HCT116 (cell line): ENCODE measurements around the gene FBXL2. TPM values are rescaled to one million over a fixed set of nuclear protein-coding genes. Genes with fewer than 3 reads are reported as not detected.

Experiments
- ATAC-seq: fragments of 200-7000 bp; cut with Tn5 transposase; 2 replicates; pipeline ENCODE4 v1.9.1; 2020; ENCODE audit warnings: mild to moderate bottlenecking, moderate library complexity
- BruUV-seq: library from RNA; stranded (reverse); fragments of 400-500 nt; replicated peaks from 2 replicates; lab custom pipeline; 2021; lab: Mats Ljungman, UMichigan
- CTCF ChIA-PET: fragments of 300-600 bp; sonication (Branson Sonifier 250); formaldehyde crosslinking; loops from one replicate; lab custom pipeline; 2021; ENCODE audit warnings: antibody characterized with exemption; lab: Charles Lee
- POLR2A ChIA-PET: fragments of 300-600, 350-600 bp; sonication (Branson Sonifier 250); formaldehyde crosslinking; loops from one replicate; lab custom pipeline; 2021; ENCODE audit warnings: antibody characterized with exemption; lab: Charles Lee
- RAD21 ChIA-PET, 2 experiments: fragments of 300-600 bp; sonication (Branson Sonifier 250); formaldehyde crosslinking; loops; one replicate each; lab custom pipeline; 2023; ENCODE audit warnings: low total read pairs in 2 of 2; ENCODE audit not compliant: uncharacterized antibody in 2 of 2, unreplicated experiment in 2 of 2, low non-redundant PET in 1 of 2; lab: Charles Lee
- DNase-seq: peaks from one replicate; pipeline ENCODE4 v3.0.0-alpha.2; 2010; ENCODE audit warnings: low read depth, low spot score
- H2AFZ ChIP-seq: fragments of 200-600 bp; shearing (Covaris generic), sonication (generic); 2 replicates; pipeline ENCODE4 v1.6.1; 2017; ENCODE audit warnings: low read depth, mixed run types, mixed read lengths, antibody characterized with exemption, low read length; ENCODE audit not compliant: poor library complexity, severe bottlenecking
- H3K27ac ChIP-seq: 2 replicates; pipeline ENCODE4 v1.5.1; 2012; ENCODE audit warnings: low read depth, low read length
- H3K27me3 ChIP-seq: fragments of 200-600 bp; sonication (generic); 2 replicates; pipeline ENCODE4 v1.6.1; 2016; ENCODE audit warnings: mixed run types, low read length, mixed read lengths; ENCODE audit not compliant: insufficient read depth
- H3K36me3 ChIP-seq, 2 experiments: fragments of 200-500 bp in 1 of 2; fragments of 200-600 bp in 1 of 2; sonication (Bioruptor generic) in 1 of 2; sonication (generic) in 1 of 2; 2 replicates each; pipeline versions ENCODE4 v1.5.1 to v1.6.1; 2014 to 2016; ENCODE audit warnings: low read length in 2 of 2, inconsistent platforms in 1 of 2, mixed read lengths in 1 of 2, mixed run types in 1 of 2; ENCODE audit not compliant: insufficient read depth in 2 of 2, control insufficient read depth in 1 of 2
- H3K4me1 ChIP-seq, 2 experiments: fragments of 200-600 bp in 1 of 2; sonication (generic) in 1 of 2; 2 replicates each; pipeline versions ENCODE4 v1.5.1 to v1.6.1; 2012 to 2017; ENCODE audit warnings: low read length in 2 of 2, inconsistent platforms in 1 of 2, mild to moderate bottlenecking in 1 of 2, mixed read lengths in 1 of 2, mixed run types in 1 of 2, moderate library complexity in 1 of 2; ENCODE audit not compliant: insufficient read depth in 2 of 2, control insufficient read depth in 1 of 2
- H3K4me2 ChIP-seq: fragments of 200-600 bp; sonication (generic); 2 replicates; pipeline ENCODE4 v1.6.1; 2017; ENCODE audit warnings: mixed run types, low read length, mixed read lengths
- H3K4me3 ChIP-seq, 2 experiments: fragments of 200-600 bp in 1 of 2; sonication (generic) in 1 of 2; replicated peaks in 1 of 2; 2 replicates each; pipeline ENCODE4 v1.5.1; 2011 to 2016; ENCODE audit warnings: low read length in 2 of 2, control low read depth in 1 of 2, low read depth in 1 of 2, mild to moderate bottlenecking in 1 of 2, mixed read lengths in 1 of 2, mixed run types in 1 of 2
- H3K79me2 ChIP-seq: fragments of 200-600 bp; sonication (generic); 2 replicates; pipeline ENCODE4 v1.6.1; 2017; ENCODE audit warnings: mild to moderate bottlenecking, mixed run types, low read length, moderate library complexity, mixed read lengths; ENCODE audit not compliant: insufficient read depth
- H3K9ac ChIP-seq: fragments of 200-600 bp; sonication (generic); 2 replicates; pipeline ENCODE4 v1.6.1; 2016; ENCODE audit warnings: low read length, mixed read lengths
- H3K9me2 ChIP-seq: fragments of 200-600 bp; sonication (generic), shearing (Covaris generic); 2 replicates; pipeline ENCODE4 v1.6.1; 2017; ENCODE audit warnings: mixed run types, mild to moderate bottlenecking, moderate library complexity; ENCODE audit not compliant: insufficient read depth
- H3K9me3 ChIP-seq, 2 experiments: fragments of 200-500 bp in 1 of 2; fragments of 200-600 bp in 1 of 2; sonication (Bioruptor generic) in 1 of 2; sonication (generic) in 1 of 2; 2 replicates each; pipeline ENCODE4 v1.6.1; 2014 to 2017; ENCODE audit warnings: low read length in 2 of 2, mixed read lengths in 2 of 2, inconsistent platforms in 1 of 2, low read depth in 1 of 2, mild to moderate bottlenecking in 1 of 2, mixed run types in 1 of 2, moderate library complexity in 1 of 2; ENCODE audit not compliant: control insufficient read depth in 1 of 2, insufficient read depth in 1 of 2
- H4K20me1 ChIP-seq: fragments of 200-600 bp; sonication (generic), shearing (Covaris generic); 2 replicates; pipeline ENCODE4 v1.6.1; 2017; ENCODE audit warnings: mixed run types, mild to moderate bottlenecking, moderate library complexity; ENCODE audit not compliant: insufficient read depth
- CBX3 ChIP-seq: IDR thresholded peaks from 2 replicates; pipeline ENCODE4 v1.6.1; 2012; ENCODE audit warnings: low read depth
- CTCF ChIP-seq, 3 experiments: fragments of 200-600 bp in 1 of 3; sonication (generic) in 1 of 3; IDR thresholded peaks in 2 of 3; conservative IDR thresholded peaks in 1 of 3; 2 replicates each; pipeline ENCODE4 v1.5.1; 2012 to 2017; ENCODE audit warnings: low read depth in 2 of 3, low read length in 2 of 3, antibody characterized with exemption in 1 of 3, borderline replicate concordance in 1 of 3, control low read depth in 1 of 3, mild to moderate bottlenecking in 1 of 3, mixed read lengths in 1 of 3, mixed run types in 1 of 3, moderate library complexity in 1 of 3; ENCODE audit not compliant: insufficient read depth in 1 of 3
- EGR1 ChIP-seq: IDR thresholded peaks from 2 replicates; pipeline ENCODE4 v1.6.1; 2012; ENCODE audit warnings: low read depth
- ELF1 ChIP-seq: IDR thresholded peaks from 2 replicates; pipeline ENCODE4 v1.6.1; 2012; ENCODE audit warnings: low read depth, borderline replicate concordance
- EZH2 ChIP-seq: fragments of 200-600 bp; sonication (generic); IDR thresholded peaks from 2 replicates; pipeline ENCODE4 v1.6.1; 2017; ENCODE audit warnings: antibody characterized with exemption, mixed run types
- EZH2phosphoT487 ChIP-seq: fragments of 200-600 bp; IDR thresholded peaks from 2 replicates; pipeline ENCODE4 v1.6.1; 2018; ENCODE audit warnings: antibody characterized with exemption, borderline replicate concordance
- FOSL1 ChIP-seq: IDR thresholded peaks from 2 replicates; pipeline ENCODE4 v1.6.1; 2012; ENCODE audit warnings: low read depth
- JUND ChIP-seq: IDR thresholded peaks from 2 replicates; pipeline ENCODE4 v1.6.1; 2012
- MAX ChIP-seq: IDR thresholded peaks from 2 replicates; pipeline ENCODE4 v1.6.1; 2012
- POLR2A ChIP-seq: IDR thresholded peaks from 2 replicates; pipeline ENCODE4 v1.7.0; 2011; ENCODE audit warnings: borderline replicate concordance; ENCODE audit not compliant: insufficient read depth, insufficient read length; ENCODE audit errors: extremely low read depth
- POLR2AphosphoS5 ChIP-seq: IDR thresholded peaks from 2 replicates; pipeline ENCODE4 v1.6.1; 2011; ENCODE audit warnings: mild to moderate bottlenecking, low read depth, low read length, moderate library complexity
- REST ChIP-seq: IDR thresholded peaks from 2 replicates; pipeline ENCODE4 v1.6.1; 2012; ENCODE audit warnings: low read depth
- SRF ChIP-seq: IDR thresholded peaks from 2 replicates; pipeline ENCODE4 v1.6.1; 2012; ENCODE audit warnings: low read depth
- TCF7L2 ChIP-seq: IDR thresholded peaks from 2 replicates; pipeline ENCODE4 v1.7.0; 2011; ENCODE audit warnings: borderline replicate concordance, inconsistent platforms; ENCODE audit not compliant: insufficient read depth, insufficient read length; ENCODE audit errors: extremely low read depth
- YY1 ChIP-seq: IDR thresholded peaks from 2 replicates; pipeline ENCODE4 v1.6.1; 2011; ENCODE audit warnings: low read length, low read depth, moderate library complexity, mild to moderate bottlenecking; ENCODE audit not compliant: insufficient replicate concordance; ENCODE audit errors: extremely low read depth
- ZFX ChIP-seq: fragments of 450-650 bp; IDR thresholded peaks from 2 replicates; pipeline ENCODE4 v1.6.1; 2017
- ZNF274 ChIP-seq: fragments of 200-500 bp; sonication (Bioruptor generic); IDR thresholded peaks from 2 replicates; pipeline ENCODE4 v1.6.1; 2014; ENCODE audit warnings: mild to moderate bottlenecking, low read depth, low read length, inconsistent platforms
- intact Hi-C: fragments of 100-400 bp; cut with micrococcal nuclease; formaldehyde crosslinking; loops from 2 replicates; pipeline ENCODE4 v1.10.0; 2022
- total RNA-seq: library from RNA; stranded (reverse); gene quantifications from one replicate; pipeline ENCODE4 v1.2.1, GENCODE V29; 2021; ENCODE audit not compliant: unreplicated experiment
- TF ChIP-seq, protein P1 (sequence below): IDR thresholded peaks from 2 replicates; pipeline ENCODE4 v1.6.1; 2012
- TF ChIP-seq, protein P2 (sequence below): IDR thresholded peaks from 2 replicates; pipeline ENCODE4 v1.6.1; 2011; ENCODE audit warnings: mild to moderate bottlenecking, low read length, moderate library complexity; ENCODE audit not compliant: insufficient replicate concordance; ENCODE audit errors: extremely low read depth

FBXL2 gene
- total RNA-seq, 1 experiment from 2014 or later, result 12.8 TPM

DNA sequence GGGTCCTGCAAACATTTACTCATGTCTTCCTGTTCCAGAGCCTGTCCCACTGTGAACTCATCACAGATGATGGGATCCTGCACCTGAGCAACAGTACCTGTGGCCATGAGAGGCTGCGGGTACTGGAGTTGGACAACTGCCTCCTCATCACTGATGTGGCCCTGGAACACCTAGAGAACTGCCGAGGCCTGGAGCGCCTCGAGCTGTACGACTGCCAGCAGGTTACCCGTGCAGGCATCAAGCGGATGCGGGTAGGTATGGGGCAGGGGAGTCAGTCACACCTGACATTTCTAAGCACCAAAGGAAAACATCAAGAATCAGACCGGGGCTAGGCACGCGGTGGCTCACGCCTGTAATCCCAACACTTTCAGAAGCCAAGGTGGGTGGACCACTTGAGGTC lies 106.7 kb downstream of the FBXL2 start:
- DNase-seq (no peak), ATAC-seq (peak; percentile 41; the same call in 1 of the 2 replicates)
- Histone ChIP-seq H3K9me3 (no peaks in the 10 kb centered on the region), H3K4me1 (peaks cover 0 to 5% of the 10 kb centered on the region in 2 experiments; a peak in 1 of 4 replicates), H3K4me3 (no peak overlapping the region), H4K20me1 (no peaks in the 10 kb centered on the region), H3K79me2 (no peaks in the 10 kb centered on the region), H3K4me2 (no peak overlapping the region), H3K27me3 (no peaks in the 10 kb centered on the region), H3K36me3 (peaks cover 28 to 35% of the 10 kb centered on the region in 2 experiments), H3K27ac (no peak overlapping the region), H3K9me2 (no peaks in the 10 kb centered on the region), H3K9ac (no peak overlapping the region), H2AFZ (no peak overlapping the region)
- no peak for TF ChIP-seq FOSL1
- TF ChIP-seq ZFX, result no peak
- TF ChIP-seq EZH2, result no peak
- TF ChIP-seq ZNF274, result no peak
- TF ChIP-seq YY1, result no peak
- no peak for TF ChIP-seq SRF
- TF ChIP-seq, protein P1, sequence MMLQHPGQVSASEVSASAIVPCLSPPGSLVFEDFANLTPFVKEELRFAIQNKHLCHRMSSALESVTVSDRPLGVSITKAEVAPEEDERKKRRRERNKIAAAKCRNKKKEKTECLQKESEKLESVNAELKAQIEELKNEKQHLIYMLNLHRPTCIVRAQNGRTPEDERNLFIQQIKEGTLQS, result no peak
- TF ChIP-seq ELF1, result no peak
- TF ChIP-seq REST, result no peak
- no peak for TF ChIP-seq TCF7L2
- TF ChIP-seq EZH2phosphoT487, result no peak
- TF ChIP-seq JUND, result no peak
- no peak for TF ChIP-seq CBX3
- TF ChIP-seq, protein P2, sequence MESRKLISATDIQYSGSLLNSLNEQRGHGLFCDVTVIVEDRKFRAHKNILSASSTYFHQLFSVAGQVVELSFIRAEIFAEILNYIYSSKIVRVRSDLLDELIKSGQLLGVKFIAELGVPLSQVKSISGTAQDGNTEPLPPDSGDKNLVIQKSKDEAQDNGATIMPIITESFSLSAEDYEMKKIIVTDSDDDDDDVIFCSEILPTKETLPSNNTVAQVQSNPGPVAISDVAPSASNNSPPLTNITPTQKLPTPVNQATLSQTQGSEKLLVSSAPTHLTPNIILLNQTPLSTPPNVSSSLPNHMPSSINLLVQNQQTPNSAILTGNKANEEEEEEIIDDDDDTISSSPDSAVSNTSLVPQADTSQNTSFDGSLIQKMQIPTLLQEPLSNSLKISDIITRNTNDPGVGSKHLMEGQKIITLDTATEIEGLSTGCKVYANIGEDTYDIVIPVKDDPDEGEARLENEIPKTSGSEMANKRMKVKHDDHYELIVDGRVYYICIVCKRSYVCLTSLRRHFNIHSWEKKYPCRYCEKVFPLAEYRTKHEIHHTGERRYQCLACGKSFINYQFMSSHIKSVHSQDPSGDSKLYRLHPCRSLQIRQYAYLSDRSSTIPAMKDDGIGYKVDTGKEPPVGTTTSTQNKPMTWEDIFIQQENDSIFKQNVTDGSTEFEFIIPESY, result no peak
- no peak for TF ChIP-seq MAX
- no peak for TF ChIP-seq CTCF (IDR thresholded peaks at IDR 0.05 in 2 of 3, conservative IDR thresholded peaks at IDR 0.05 in 1 of 3; ENCODE audit: borderline replicate concordance in 1 of 3, insufficient read depth in 1 of 3, low read depth in 2 of 3, low read length in 2 of 3)
- TF ChIP-seq POLR2A, result no peak
- TF ChIP-seq EGR1, result no peak
- TF ChIP-seq POLR2AphosphoS5, result no peak; the same call in 1 of the 2 replicates
- ChIA-PET CTCF (interaction anchor here (1.6 kb wide), 1 partner anchor 11 kb away, joined by 5 read pairs; no protein-coding TSS in a partner anchor), POLR2A (no interaction called here), RAD21 (no interaction called here)
- intact Hi-C loops, result no loop called here
- no TSS peak for BruUV-seq
